Tibial artery (tissue), 4 donors: Measurements from ENCODE around the gene NDUFV3.

Experiments used
- DNase-seq, 2 donors: peaks; one replicate each; pipeline ENCODE4 v3.0.0-alpha.2; 2019
- H3K27ac ChIP-seq, 2 donors: fragments of 200-600 bp; sonication (generic) in 1 of 2; 1 replicate in 1 of 2; 2 replicates in 1 of 2; pipeline ENCODE4 v1.5.1; 2018 to 2019; ENCODE audit warnings: mild to moderate bottlenecking in 1 of 2
- H3K27me3 ChIP-seq, 2 donors: fragments of 200-600 bp; sonication (generic) in 1 of 2; one replicate each; pipeline versions ENCODE4 v1.5.1 to v1.6.0; 2016 to 2019
- H3K36me3 ChIP-seq, 3 donors: fragments of 200-600 bp; sonication (generic) in 2 of 3; one replicate each; pipeline ENCODE4 v1.5.1; 2016 to 2019; ENCODE audit warnings: mild to moderate bottlenecking in 2 of 3
- H3K4me1 ChIP-seq, 4 donors: fragments of 200-600 bp; sonication (generic) in 2 of 4; 1 replicate in 3 of 4; 2 replicates in 1 of 4; pipeline ENCODE4 v1.5.1; 2016 to 2019
- H3K4me3 ChIP-seq, 2 donors: fragments of 200-600 bp; sonication (generic) in 1 of 2; 1 replicate in 1 of 2; 2 replicates in 1 of 2; pipeline ENCODE4 v1.5.1; 2018 to 2019; ENCODE audit warnings: mild to moderate bottlenecking in 2 of 2
- H3K9me3 ChIP-seq, 3 donors: fragments of 200-600 bp; sonication (generic) in 1 of 3; one replicate each; pipeline ENCODE4 v1.5.1; 2016 to 2019
- intact Hi-C: fragments of 100-400 bp; cut with DNase I; formaldehyde crosslinking; loops from one replicate; pipeline ENCODE4 v1.15.0; 2023; ENCODE audit warnings: low total_unique reads
- TF ChIP-seq, protein P1 (sequence below), 2 experiments: fragments of 200-600 bp in 1 of 2; fragments of 450-650 bp in 1 of 2; IDR thresholded peaks; one replicate each; pipeline ENCODE4 v1.5.1; 2017 to 2019; ENCODE audit warnings: antibody characterized with exemption in 2 of 2, mild to moderate bottlenecking in 1 of 2, moderate library complexity in 1 of 2

The NDUFV3 gene

DNA sequence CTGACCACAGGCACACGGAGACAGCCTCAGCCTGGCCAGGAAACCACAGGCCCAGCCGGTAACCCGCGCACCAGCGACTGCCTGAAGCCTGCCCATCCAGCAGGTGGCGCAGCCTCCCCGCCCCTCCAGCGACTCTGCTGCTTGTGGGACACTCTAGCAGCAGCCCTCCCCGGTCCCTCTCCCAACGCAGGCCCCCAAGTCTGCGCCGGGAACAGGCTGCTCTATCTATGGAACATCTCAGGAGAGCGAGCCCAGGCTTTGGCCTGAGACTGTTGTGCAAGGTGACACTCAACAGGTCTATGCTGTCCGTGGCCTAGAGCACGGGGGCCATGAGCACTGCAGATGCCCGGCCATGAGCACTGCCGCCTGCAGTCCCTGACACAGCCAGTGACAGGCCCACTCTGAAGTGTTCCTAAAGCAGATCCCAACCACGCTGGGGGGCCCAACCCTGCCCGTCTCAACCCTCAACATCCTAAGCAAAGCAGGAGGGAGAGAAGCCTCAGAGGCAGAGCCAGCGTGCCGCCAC lies 42.2 kb upstream of the NDUFV3 start:
- Histone ChIP-seq H3K27me3 (no peaks in the 10 kb centered on the region), H3K27ac (no peak overlapping the region), H3K4me3 (no peak overlapping the region), H3K4me1 (no peaks in the 10 kb centered on the region), H3K9me3 (no peaks in the 10 kb centered on the region), H3K36me3 (peaks cover 61 to 99% (median 78%) of the 10 kb centered on the region in 3 donors)
- intact Hi-C loops, result no loop called here
- TF ChIP-seq, protein P1, sequence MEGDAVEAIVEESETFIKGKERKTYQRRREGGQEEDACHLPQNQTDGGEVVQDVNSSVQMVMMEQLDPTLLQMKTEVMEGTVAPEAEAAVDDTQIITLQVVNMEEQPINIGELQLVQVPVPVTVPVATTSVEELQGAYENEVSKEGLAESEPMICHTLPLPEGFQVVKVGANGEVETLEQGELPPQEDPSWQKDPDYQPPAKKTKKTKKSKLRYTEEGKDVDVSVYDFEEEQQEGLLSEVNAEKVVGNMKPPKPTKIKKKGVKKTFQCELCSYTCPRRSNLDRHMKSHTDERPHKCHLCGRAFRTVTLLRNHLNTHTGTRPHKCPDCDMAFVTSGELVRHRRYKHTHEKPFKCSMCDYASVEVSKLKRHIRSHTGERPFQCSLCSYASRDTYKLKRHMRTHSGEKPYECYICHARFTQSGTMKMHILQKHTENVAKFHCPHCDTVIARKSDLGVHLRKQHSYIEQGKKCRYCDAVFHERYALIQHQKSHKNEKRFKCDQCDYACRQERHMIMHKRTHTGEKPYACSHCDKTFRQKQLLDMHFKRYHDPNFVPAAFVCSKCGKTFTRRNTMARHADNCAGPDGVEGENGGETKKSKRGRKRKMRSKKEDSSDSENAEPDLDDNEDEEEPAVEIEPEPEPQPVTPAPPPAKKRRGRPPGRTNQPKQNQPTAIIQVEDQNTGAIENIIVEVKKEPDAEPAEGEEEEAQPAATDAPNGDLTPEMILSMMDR (IDR thresholded peaks at IDR 0.05), result no peak
- DNase-seq, result no peak

DNA sequence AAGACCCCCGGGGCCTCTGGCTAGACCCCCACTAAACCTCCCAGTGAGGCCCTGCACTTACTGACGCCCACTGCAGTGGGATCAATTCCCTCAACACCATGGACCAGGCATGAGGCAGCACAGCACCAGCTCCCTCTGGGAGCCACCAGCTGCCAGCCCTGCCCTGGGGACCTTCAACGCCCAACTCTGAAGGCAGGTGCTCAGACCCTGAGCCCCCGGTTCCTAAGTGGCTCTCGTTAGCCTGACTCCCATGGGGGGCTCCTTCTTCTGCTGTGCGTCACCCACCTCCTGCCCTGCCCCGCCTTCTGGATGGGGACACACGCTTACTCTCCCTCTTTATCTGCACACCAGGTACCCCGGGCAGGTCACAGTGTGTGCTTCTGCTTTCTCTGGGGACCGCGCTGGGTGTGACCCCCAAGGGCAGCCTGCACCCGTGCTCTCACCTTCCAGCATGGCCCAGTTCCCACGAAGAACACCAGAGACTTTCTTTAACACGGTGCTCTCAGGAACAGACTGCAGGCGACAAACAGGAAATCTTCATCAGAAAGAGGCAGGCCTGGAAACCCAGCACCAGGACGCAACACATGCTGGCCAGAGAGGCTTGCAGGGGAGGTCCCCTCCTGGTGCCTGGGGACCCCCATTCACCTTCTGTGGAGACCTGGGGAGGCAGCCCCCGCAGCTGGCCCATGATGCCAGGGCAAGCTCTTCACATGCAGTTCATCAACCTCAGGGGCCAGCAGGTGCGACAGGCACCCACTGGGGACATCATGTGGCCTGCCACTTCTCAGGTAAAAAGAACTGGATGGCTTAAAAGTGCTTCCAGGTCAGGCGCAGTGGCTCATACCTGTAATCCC lies 41.1 kb upstream of the NDUFV3 start:
- H3K9me3 ChIP-seq, result no peaks in the 10 kb centered on the region
- no peaks in the 10 kb centered on the region for H3K27me3 ChIP-seq
- no peak overlapping the region for H3K4me3 ChIP-seq
- no peaks in the 10 kb centered on the region for H3K4me1 ChIP-seq
- TF ChIP-seq, protein P1 (IDR thresholded peaks at IDR 0.05), result no peak
- DNase-seq, result no peak
- no peak overlapping the region for H3K27ac ChIP-seq
- intact Hi-C loops, result no loop called here
- H3K36me3 ChIP-seq, result peaks cover 68 to 99% (median 81%) of the 10 kb centered on the region in 3 donors

DNA sequence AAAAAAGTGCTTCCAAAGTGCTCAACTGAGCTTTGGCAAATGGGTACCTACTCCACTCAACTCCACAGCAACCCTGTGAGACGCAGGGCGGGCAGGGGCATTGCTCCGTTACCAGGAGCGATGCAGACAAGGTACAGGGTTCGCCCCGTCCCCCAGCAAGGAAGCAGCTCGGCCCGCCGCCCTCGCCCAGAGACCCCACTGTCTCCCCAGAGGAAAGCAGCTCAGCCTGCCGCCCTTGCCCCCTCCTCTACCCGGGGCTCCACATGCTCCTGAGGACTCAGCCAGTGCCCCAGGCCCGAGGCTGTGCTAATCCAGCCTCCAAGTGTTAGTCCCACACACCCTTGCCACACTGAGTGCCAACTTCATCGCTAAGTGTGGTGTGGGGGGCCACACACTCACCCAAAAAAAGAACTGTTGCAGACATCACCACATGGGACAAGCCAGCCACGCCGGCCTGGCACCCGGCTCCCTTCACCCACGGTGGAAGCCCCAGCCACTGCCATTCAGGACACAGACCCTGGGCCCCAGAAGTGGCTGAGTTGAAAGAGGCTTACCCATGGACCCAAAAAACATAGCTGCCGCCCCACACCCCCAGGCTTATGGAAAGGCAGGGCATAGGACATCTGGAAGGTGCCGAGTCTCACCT lies 40.1 kb upstream of the NDUFV3 start:
- Histone ChIP-seq H3K4me3 (no peak overlapping the region), H3K27me3 (no peaks in the 10 kb centered on the region), H3K27ac (no peak overlapping the region), H3K4me1 (no peaks in the 10 kb centered on the region), H3K9me3 (no peaks in the 10 kb centered on the region), H3K36me3 (peaks cover 62 to 99% (median 88%) of the 10 kb centered on the region in 3 donors)
- intact Hi-C loops, result no loop called here
- TF ChIP-seq, protein P1 (IDR thresholded peaks at IDR 0.05), result no peak
- DNase-seq, result no peak

DNA sequence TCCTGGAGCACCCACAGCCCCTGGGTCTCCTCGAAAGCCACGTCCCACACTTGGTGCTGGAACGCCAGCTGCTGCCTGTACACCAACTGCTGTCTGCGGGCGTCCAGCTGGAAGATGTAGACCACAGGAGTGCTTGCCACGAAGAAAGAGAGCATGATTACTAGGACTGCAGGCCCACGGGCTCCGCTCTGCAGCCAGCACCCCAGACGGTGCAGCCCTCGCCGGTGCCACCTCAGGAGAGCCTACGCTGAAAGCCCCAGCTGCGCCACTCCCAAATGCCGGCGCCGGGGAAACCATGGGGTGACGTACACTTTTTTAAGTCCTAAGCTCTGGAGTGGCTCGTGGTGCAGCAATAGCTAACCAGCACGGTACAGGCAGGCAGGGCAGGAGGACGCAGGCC lies 39.5 kb upstream of the NDUFV3 start:
- H3K27me3 ChIP-seq, result no peaks in the 10 kb centered on the region
- peaks cover 61 to 100% (median 93%) of the 10 kb centered on the region in 3 donors for H3K36me3 ChIP-seq
- no peaks in the 10 kb centered on the region for H3K4me1 ChIP-seq
- no peak for DNase-seq
- no peak overlapping the region for H3K4me3 ChIP-seq
- intact Hi-C loops, result no loop called here
- TF ChIP-seq, protein P1 (IDR thresholded peaks at IDR 0.05), result no peak
- H3K9me3 ChIP-seq, result no peaks in the 10 kb centered on the region
- no peak overlapping the region for H3K27ac ChIP-seq

DNA sequence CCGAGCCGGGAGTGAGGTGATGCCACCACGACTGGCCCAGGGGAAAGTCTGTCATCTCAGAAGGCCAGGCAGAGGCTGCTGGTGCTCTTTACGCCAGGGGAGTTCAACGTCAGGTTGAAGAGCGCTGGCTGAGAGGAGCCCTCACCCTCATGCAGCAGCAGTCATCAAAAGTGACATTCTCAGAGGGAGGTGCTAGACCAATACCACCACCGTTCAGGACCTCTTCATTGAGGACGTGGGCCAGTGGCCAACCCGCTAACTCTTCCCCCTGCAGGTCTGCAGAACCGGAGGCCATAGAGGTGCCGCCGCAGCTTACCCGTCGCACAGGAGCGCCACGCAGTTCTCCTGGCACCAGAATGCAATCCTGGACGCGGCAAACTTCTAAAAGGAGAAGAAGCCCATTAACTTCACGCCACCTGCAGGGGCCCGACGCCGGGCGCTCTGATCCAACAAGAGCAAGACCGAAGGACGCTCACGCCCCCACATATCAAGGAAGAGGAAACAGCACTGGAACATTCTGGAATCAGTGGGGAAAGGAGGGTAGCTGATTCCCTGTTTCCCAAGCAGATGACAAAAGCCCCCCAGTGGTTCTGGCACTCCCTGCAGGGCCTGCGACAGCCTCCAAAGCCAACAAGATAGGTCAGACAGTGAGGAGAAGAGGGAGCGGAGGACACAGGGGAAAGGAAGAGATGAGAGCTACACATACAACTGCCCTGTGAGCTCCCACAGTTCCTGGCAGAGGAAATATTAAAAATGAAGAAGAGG lies 38.7 kb upstream of the NDUFV3 start:
- intact Hi-C loops, result no loop called here
- H3K4me3 ChIP-seq, result no peak overlapping the region
- TF ChIP-seq, protein P1 (IDR thresholded peaks at IDR 0.05), result no peak
- DNase-seq, result no peak
- H3K27ac ChIP-seq, result no peak overlapping the region
- H3K27me3 ChIP-seq, result no peaks in the 10 kb centered on the region
- peaks cover 62 to 100% (median 95%) of the 10 kb centered on the region in 3 donors for H3K36me3 ChIP-seq
- no peaks in the 10 kb centered on the region for H3K4me1 ChIP-seq
- no peaks in the 10 kb centered on the region for H3K9me3 ChIP-seq
